H9 (cell line): ENCODE results near the gene CEACAM16. TPM values are rescaled to one million over a fixed set of nuclear protein-coding genes. Genes with fewer than 3 reads are reported as not detected.

Experiments
- DNase-seq: peaks from one replicate; pipeline ENCODE4 v3.0.0-alpha.2; 2017
- H2AFZ ChIP-seq: one replicate; pipeline ENCODE4 v1.6.1; 2013; ENCODE audit warnings: mild to moderate bottlenecking, low read length, control low read depth, moderate library complexity
- H2AK5ac ChIP-seq: 2 replicates; pipeline ENCODE4 v1.6.1; 2013; ENCODE audit warnings: low read length, control low read depth, mixed read lengths; ENCODE audit not compliant: insufficient read length
- H2BK120ac ChIP-seq: one replicate; pipeline ENCODE4 v1.6.1; 2013; ENCODE audit warnings: low read depth, mild to moderate bottlenecking, low read length, control low read depth, inconsistent platforms; ENCODE audit not compliant: poor library complexity, severe bottlenecking
- H2BK12ac ChIP-seq: 2 replicates; pipeline ENCODE4 v1.6.1; 2013; ENCODE audit warnings: low read length, control low read depth, mixed read lengths, low read depth; ENCODE audit not compliant: insufficient read length
- H2BK15ac ChIP-seq: 2 replicates; pipeline ENCODE4 v1.6.1; 2013; ENCODE audit warnings: low read depth, low read length, control low read depth
- H2BK20ac ChIP-seq: one replicate; pipeline ENCODE4 v1.6.1; 2013; ENCODE audit warnings: low read depth, mild to moderate bottlenecking, low read length, control low read depth, inconsistent platforms; ENCODE audit not compliant: poor library complexity, severe bottlenecking
- H2BK5ac ChIP-seq: 2 replicates; pipeline ENCODE4 v1.6.1; 2013; ENCODE audit warnings: low read length, control low read depth, mixed read lengths; ENCODE audit not compliant: insufficient read length
- H3K14ac ChIP-seq: 2 replicates; pipeline ENCODE4 v1.6.1; 2013; ENCODE audit warnings: low read length, control low read depth; ENCODE audit not compliant: insufficient read depth
- H3K18ac ChIP-seq: 2 replicates; pipeline ENCODE4 v1.6.1; 2013; ENCODE audit warnings: low read depth, mild to moderate bottlenecking, mixed read lengths, low read length, control low read depth; ENCODE audit not compliant: insufficient read length
- H3K23ac ChIP-seq: 2 replicates; pipeline ENCODE4 v1.6.1; 2013; ENCODE audit warnings: low read length, control low read depth, mixed read lengths, low read depth; ENCODE audit not compliant: insufficient read length
- H3K23me2 ChIP-seq: 2 replicates; pipeline ENCODE4 v1.6.1; 2013; ENCODE audit warnings: low read depth, mild to moderate bottlenecking, mixed read lengths, low read length, control low read depth; ENCODE audit not compliant: insufficient read length, poor library complexity, severe bottlenecking
- H3K27ac ChIP-seq: 2 replicates; pipeline ENCODE4 v1.5.1; 2013; ENCODE audit warnings: low read length, control low read depth, mixed read lengths, low read depth; ENCODE audit not compliant: insufficient read length
- H3K27me3 ChIP-seq: 2 replicates; pipeline ENCODE4 v1.6.1; 2013; ENCODE audit warnings: low read length, control low read depth, inconsistent platforms; ENCODE audit not compliant: insufficient read depth
- H3K4ac ChIP-seq: 2 replicates; pipeline ENCODE4 v1.6.1; 2013; ENCODE audit warnings: low read depth, mild to moderate bottlenecking, control low read depth, inconsistent platforms, low read length, moderate library complexity
- H3K4me1 ChIP-seq: 2 replicates; pipeline ENCODE4 v1.6.1; 2013; ENCODE audit warnings: low read length, control low read depth, inconsistent platforms; ENCODE audit not compliant: insufficient read depth
- H3K4me2 ChIP-seq: 2 replicates; pipeline ENCODE4 v1.6.1; 2013; ENCODE audit warnings: low read length, control low read depth, mixed read lengths; ENCODE audit not compliant: insufficient read length, insufficient read depth
- H3K56ac ChIP-seq: 2 replicates; pipeline ENCODE4 v1.6.1; 2013; ENCODE audit warnings: low read depth, mild to moderate bottlenecking, mixed read lengths, low read length, control low read depth; ENCODE audit not compliant: insufficient read length
- H3K79me1 ChIP-seq: 2 replicates; pipeline ENCODE4 v1.6.1; 2013; ENCODE audit warnings: low read depth, mild to moderate bottlenecking, moderate library complexity, low read length, control low read depth, inconsistent platforms; ENCODE audit not compliant: insufficient read depth, poor library complexity, severe bottlenecking
- H3K79me2 ChIP-seq: 2 replicates; pipeline ENCODE4 v1.6.1; 2013; ENCODE audit warnings: low read length, control low read depth, inconsistent platforms; ENCODE audit not compliant: insufficient read depth
- H3K9ac ChIP-seq: 2 replicates; pipeline ENCODE4 v1.6.1; 2013; ENCODE audit warnings: low read length, control low read depth, mixed read lengths; ENCODE audit not compliant: insufficient read length; ENCODE audit errors: extremely low read depth
- H3K9me3 ChIP-seq: one replicate; pipeline ENCODE4 v1.6.1; 2013; ENCODE audit warnings: low read depth, low read length, inconsistent platforms; ENCODE audit not compliant: control insufficient read depth
- H3T11ph ChIP-seq: one replicate; pipeline ENCODE4 v1.6.1; 2013; ENCODE audit warnings: mild to moderate bottlenecking, low read length, control low read depth, inconsistent platforms
- H4K20me1 ChIP-seq: one replicate; pipeline ENCODE4 v1.6.1; 2013; ENCODE audit not compliant: control insufficient read depth, insufficient read length, insufficient read depth
- H4K5ac ChIP-seq: 2 replicates; pipeline ENCODE4 v1.6.1; 2013; ENCODE audit warnings: low read depth, mild to moderate bottlenecking, mixed read lengths, low read length, control low read depth; ENCODE audit not compliant: insufficient read length
- H4K8ac ChIP-seq: replicated peaks from 2 replicates; pipeline ENCODE4 v1.6.1; 2013; ENCODE audit warnings: low read length, control low read depth, mixed read lengths, low read depth; ENCODE audit not compliant: insufficient read length
- H4K91ac ChIP-seq: 2 replicates; pipeline ENCODE4 v1.6.1; 2013; ENCODE audit warnings: low read depth, mild to moderate bottlenecking, moderate library complexity, mixed read lengths, low read length, control low read depth; ENCODE audit not compliant: insufficient read length
- H3K27ac Mint-ChIP-seq, 3 experiments: 2 replicates in 2 of 3; 3 replicates in 1 of 3; pipeline ENCODE4 v1.8.0; 2020 to 2021; ENCODE audit warnings: mixed read lengths in 3 of 3, mild to moderate bottlenecking in 1 of 3, moderate library complexity in 1 of 3
- H3K27me3 Mint-ChIP-seq: 2 replicates; pipeline ENCODE4 v1.8.0; 2021; ENCODE audit warnings: low read depth, mild to moderate bottlenecking, moderate library complexity, mixed read lengths
- H3K36me3 Mint-ChIP-seq, 3 experiments: 2 replicates in 2 of 3; 3 replicates in 1 of 3; pipeline ENCODE4 v1.8.0; 2020 to 2021; ENCODE audit warnings: low read depth in 3 of 3, mixed read lengths in 3 of 3; ENCODE audit not compliant: insufficient read depth in 1 of 3
- H3K4me1 Mint-ChIP-seq, 2 experiments: 2 replicates each; pipeline ENCODE4 v1.8.0; 2020; ENCODE audit warnings: mixed read lengths in 2 of 2
- H3K4me3 Mint-ChIP-seq, 2 experiments: 2 replicates in 1 of 2; 3 replicates in 1 of 2; pipeline ENCODE4 v1.8.0; 2020 to 2021; ENCODE audit warnings: mild to moderate bottlenecking in 2 of 2, mixed read lengths in 2 of 2, moderate library complexity in 1 of 2
- H3K9me3 Mint-ChIP-seq, 2 experiments: 2 replicates in 1 of 2; 3 replicates in 1 of 2; pipeline ENCODE4 v1.8.0; 2020; ENCODE audit warnings: mild to moderate bottlenecking in 2 of 2, mixed read lengths in 2 of 2, moderate library complexity in 1 of 2
- CTCF ChIP-seq: fragments of 200-600 bp; sonication (generic); conservative IDR thresholded peaks from 3 replicates; pipeline ENCODE4 v1.8.0; 2021; ENCODE audit warnings: antibody characterized with exemption, mild to moderate bottlenecking
- WGBS: extraction: QIAGEN DNeasy Blood & Tissue Kit; methylation state at CpG from one replicate; pipeline ENCODE4 v1.1.7; 2013; ENCODE audit warnings: missing lambda C conversion rate, low lambda C conversion rate, mixed read lengths; ENCODE audit not compliant: insufficient read length; ENCODE audit errors: extremely low coverage; 5-methylcytosine and 5-hydroxymethylcytosine counted together
- total RNA-seq: library from RNA; stranded (reverse); gene quantifications from 2 replicates; pipeline ENCODE4 v1.2.1, GENCODE V29; 2021

Gene CEACAM16
- total RNA-seq, 1 experiment from 2014 or later = not detected

GRCh38 chr19:44745341-44745831 is 46.4 kb downstream of the CEACAM16 start:
- H3K14ac ChIP-seq = no peak overlapping the region
- H4K20me1 ChIP-seq = no peaks in the 10 kb centered on the region
- no peak overlapping the region for H2BK5ac ChIP-seq
- H3K36me3 Mint-ChIP-seq = no peaks in the 10 kb centered on the region
- no peak overlapping the region for H2AK5ac ChIP-seq
- H3K27ac Mint-ChIP-seq = no peak overlapping the region
- H3K27ac ChIP-seq = no peak overlapping the region
- H3K9me3 Mint-ChIP-seq = no peaks in the 10 kb centered on the region; a peak in 2 of 5 replicates
- no peak overlapping the region for H3K4me2 ChIP-seq
- no CpG with 5 or more reads among the region's 10 CpGs for WGBS
- DNase-seq = peak; percentile 62
- H3K79me1 ChIP-seq = no peaks in the 10 kb centered on the region
- H3K4me3 Mint-ChIP-seq = peak overlapping the region in 1 of 2 experiments; percentile 53; a peak in 2 of 5 replicates
- H2BK12ac ChIP-seq = no peak overlapping the region
- H3T11ph ChIP-seq = no peak overlapping the region
- no peak overlapping the region for H2BK120ac ChIP-seq
- no peak overlapping the region for H4K91ac ChIP-seq
- H3K23ac ChIP-seq = no peak overlapping the region
- H3K56ac ChIP-seq = no peak overlapping the region
- peaks cover 5% of the 10 kb centered on the region for H3K23me2 ChIP-seq
- H3K79me2 ChIP-seq = no peaks in the 10 kb centered on the region
- no peak overlapping the region for H2BK15ac ChIP-seq
- H3K4me1 Mint-ChIP-seq = peaks cover 5 to 31% of the 10 kb centered on the region in 2 experiments
- H3K4ac ChIP-seq = no peak overlapping the region
- H4K5ac ChIP-seq = no peak overlapping the region
- H4K8ac ChIP-seq = no peak overlapping the region
- no peak overlapping the region for H3K9ac ChIP-seq
- no peak overlapping the region for H3K18ac ChIP-seq
- H3K27me3 ChIP-seq = peaks cover 32% of the 10 kb centered on the region
- no peak overlapping the region for H2BK20ac ChIP-seq
- H2AFZ ChIP-seq = no peak overlapping the region
- no peaks in the 10 kb centered on the region; the same call in 1 of the 2 replicates for H3K4me1 ChIP-seq
- H3K9me3 ChIP-seq = no peaks in the 10 kb centered on the region
- no peak for TF ChIP-seq CTCF
- H3K27me3 Mint-ChIP-seq = peaks cover 63% of the 10 kb centered on the region
